GM18870 (cell line): ENCODE results near the gene SMTN.

Experiments used
- ATAC-seq: cut with Tn5 transposase; IDR thresholded peaks from one replicate; pipeline ENCODE4 v1.9.1; 2021; ENCODE audit warnings: moderate library complexity; ENCODE audit not compliant: unreplicated experiment

Gene SMTN

DNA sequence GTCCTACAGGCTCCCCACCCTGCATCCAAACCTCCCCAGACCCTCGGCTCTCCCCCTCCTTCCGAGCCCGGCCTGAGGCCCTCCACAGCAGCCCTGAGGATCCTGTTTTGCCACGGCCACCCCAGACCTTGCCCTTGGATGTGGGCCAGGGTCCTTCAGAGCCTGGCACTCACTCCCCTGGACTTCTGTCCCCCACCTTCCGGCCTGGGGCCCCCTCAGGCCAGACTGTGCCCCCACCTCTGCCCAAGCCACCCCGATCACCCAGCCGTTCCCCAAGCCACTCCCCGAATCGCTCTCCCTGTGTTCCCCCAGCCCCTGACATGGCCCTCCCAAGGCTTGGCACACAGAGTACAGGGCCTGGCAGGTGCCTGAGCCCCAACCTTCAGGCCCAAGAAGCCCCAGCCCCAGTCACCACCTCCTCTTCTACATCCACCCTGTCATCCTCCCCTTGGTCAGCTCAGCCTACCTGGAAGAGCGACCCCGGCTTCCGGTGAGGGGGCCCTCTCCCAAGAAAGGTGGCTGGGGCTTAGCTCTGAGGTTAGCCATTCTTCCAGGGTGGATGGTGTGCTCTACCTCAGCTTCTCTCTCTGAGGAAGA is 44.5 kb downstream of the SMTN start:
- no peak for ATAC-seq

DNA sequence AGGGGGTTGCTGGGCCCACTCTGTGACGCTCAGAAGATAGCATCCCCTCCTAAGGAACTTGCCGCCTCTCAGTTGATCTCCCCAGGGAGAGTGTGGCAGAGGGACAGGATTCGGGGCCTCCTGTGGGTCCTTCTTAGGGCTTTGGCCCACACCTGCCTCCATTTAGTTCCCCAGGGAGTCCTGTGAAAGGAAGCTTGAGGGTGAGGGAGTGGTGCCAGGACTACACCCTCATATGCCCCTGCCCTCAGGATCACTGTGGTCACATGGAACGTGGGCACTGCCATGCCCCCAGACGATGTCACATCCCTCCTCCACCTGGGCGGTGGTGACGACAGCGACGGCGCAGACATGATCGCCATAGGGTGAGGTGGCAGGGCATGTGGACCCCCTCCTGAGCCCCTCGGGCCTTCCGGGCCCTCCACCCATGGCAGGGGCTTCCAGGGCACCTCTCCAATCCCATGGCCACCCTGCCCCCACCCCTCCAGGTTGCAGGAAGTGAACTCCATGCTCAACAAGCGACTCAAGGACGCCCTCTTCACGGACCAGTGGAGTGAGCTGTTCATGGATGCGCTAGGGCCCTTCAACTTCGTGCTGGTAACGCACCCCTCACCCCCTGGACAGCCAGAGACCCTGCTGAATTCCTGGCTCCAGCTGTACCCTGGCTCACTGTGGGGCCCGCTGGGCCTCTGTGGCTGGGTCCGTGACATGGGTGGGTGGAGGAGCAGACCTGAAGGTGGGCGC is 45.2 kb downstream of the SMTN start:
- ATAC-seq = no peak

DNA sequence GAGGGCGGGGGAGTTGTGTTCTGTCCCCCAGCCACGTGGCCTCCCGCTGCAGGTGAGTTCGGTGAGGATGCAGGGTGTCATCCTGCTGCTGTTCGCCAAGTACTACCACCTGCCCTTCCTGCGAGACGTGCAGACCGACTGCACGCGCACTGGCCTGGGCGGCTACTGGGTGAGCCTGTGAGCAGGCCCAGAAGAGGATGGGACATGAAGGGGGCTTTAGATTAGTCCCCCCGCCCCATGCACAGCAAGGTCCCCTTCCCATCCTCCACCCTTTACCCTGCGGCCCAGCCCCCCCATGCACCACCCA is 45.7 kb downstream of the SMTN start:
- ATAC-seq = no peak

DNA sequence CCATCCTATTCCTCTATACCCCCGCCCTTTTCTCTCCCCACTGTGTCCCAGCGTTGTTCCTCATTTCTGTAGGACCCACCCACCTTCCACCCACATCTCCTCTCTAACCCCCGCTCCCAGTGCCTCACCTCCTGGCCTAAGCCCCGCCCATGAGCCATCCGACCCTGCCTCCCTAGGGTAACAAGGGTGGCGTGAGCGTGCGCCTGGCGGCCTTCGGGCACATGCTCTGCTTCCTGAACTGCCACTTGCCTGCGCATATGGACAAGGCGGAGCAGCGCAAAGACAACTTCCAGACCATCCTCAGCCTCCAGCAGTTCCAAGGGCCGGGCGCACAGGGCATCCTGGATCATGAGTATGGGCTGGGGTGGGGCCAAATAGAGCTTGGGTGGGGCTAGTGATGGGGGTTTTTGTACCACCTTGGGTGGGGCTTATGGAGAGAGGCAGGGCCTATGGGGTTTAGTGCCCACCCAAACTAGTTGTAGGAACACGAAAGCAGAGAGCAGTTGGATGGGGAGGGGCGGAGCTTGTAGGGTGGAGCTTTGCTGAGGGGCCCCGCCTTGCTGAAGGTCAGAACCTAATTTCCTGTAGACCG is 46.2 kb downstream of the SMTN start:
- ATAC-seq = no peak

DNA sequence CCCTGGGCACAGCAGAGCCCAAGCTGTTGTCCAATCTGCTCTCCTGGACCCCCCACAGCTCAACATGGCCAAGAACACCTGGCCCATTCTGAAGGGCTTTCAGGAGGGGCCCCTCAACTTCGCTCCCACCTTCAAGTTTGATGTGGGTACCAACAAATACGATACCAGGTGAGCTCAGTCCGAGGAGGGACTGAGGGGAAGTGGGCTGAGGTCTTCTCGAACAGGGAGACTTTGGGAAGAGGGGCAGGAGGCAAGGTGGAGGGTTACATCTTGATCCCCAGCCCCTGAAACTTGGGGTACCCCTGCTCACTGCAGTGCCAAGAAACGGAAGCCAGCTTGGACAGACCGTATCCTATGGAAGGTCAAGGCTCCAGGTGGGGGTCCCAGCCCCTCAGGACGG is 47.0 kb downstream of the SMTN start:
- no peak for ATAC-seq

DNA sequence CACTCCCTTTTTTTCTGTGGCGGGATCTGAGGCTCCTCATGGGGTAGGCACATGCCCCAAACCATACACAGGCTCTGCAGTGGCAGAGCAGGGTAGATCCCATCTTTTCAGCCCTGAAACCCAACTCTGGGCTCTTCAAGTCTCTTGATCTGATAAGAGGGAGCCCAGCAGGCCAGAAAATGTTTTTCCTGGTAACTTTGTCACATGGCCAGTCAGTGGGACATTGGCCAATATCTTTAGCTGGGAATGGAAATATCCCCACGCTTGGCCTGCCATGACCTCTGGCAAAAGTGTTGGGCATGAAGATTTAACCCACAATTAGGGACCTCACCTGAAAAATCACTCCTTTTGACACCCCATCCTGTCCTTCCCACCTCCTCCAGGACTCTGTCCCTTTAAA is 49.8 kb downstream of the SMTN start:
- no peak for ATAC-seq

DNA sequence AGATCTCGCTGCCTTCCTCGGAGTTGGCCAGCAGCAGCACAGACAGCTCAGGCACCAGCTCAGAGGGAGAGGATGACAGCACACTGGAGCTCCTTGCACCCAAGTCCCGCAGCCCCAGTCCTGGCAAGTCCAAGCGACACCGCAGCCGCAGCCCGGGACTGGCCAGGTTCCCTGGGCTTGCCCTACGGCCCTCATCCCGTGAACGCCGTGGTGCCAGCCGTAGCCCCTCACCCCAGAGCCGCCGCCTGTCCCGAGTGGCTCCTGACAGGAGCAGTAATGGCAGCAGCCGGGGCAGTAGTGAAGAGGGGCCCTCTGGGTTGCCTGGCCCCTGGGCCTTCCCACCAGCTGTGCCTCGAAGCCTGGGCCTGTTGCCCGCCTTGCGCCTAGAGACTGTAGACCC is 52.8 kb downstream of the SMTN start:
- no peak for ATAC-seq

DNA sequence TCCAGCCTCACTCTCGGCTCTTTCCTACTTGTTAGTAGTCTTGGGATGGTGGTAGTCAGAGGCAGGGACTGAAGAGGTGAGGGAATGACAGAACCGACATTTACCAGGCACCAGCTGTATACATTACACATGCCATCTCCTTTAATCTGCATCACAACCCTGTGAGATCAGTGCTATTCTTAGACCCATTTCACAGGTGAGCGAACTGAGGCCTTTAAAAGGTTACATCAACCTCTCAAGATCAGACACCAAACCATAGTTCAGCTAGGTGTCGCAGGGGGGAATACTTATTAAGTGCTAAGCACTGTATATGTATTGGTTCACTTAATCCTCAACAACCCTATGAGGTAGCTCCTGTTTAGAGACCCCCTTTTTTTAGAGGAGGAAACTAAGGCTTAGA is 53.6 kb downstream of the SMTN start:
- ATAC-seq = no peak

DNA sequence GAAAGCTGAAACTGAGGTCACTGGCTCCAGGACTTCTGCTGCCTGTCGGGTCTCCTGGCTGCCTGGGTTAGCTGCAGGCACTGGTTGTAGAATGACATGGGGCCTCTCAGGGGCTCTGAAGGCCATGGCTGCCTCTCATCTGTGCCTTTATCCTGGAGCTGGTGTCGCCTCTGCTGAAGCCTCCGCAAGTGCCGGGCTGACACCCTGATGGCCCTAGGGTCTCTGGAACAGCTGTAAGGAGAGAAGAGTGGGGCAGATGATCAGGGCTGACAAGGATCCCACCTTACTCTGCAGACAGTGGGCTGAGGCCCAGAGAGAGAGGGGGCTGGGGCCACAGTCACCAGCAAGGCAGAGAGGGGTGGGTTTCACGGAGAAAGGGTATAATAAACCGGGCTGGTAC is 54.6 kb downstream of the SMTN start:
- no peak for ATAC-seq

DNA sequence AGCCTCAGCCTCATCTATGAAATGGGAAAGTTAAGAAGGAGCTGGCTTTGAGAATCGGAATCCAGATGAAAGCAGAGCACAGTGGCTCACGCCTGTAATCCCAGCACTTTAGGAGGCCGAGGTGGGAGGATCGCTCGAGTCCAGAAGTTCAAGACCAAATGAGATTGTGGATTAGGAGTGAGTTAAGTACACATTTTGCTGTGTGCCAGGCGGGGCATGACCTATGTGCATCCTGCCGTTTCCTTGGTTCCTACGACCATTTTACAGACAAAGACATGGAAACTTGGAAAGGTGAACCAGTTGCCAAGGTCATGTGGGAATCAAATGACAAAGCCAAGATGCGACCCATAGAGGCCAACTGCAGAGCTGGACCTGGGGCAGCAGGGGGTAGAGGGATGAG is 55.0 kb downstream of the SMTN start:
- ATAC-seq = no peak

DNA sequence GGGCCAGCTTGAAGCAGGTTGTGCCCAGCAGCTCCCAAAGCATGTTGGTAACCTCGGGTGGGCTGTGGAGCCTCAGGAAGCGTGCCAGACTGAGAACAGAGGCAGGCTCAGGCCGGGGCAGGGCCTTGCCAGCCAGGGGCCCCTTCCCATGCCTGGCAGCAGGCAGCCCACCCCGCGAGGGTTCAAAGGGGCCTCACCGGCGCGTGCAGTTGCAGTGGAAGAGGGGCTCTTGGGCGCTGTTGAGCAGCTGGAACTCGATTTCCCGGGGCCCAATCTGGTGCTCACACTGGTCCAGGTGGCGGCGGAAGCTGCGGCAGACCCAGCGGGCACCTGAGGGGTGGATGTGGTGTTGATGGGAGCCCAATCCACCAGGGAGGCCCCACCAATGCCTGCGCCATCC is 55.6 kb downstream of the SMTN start:
- ATAC-seq = no peak

DNA sequence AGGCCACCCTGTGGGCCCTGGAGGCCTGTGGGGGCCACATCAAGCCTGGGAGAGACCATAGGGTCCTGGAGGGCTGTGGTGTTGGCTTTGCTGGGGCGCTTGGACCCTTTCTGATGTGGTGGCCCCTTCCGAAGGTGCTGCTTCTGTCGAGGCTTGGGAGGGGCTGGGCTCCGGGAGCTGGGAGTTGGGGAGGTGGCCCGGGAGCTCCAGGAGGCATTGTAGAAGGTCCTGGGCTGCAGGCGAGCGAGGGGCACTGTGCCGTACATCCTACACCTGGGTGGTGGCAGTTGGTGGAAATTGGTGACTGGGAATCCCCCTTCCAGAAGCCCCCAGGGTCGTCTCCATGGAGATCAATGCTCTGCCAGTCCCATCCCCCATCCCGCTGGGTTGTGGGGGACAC is 56.6 kb downstream of the SMTN start:
- ATAC-seq = no peak

DNA sequence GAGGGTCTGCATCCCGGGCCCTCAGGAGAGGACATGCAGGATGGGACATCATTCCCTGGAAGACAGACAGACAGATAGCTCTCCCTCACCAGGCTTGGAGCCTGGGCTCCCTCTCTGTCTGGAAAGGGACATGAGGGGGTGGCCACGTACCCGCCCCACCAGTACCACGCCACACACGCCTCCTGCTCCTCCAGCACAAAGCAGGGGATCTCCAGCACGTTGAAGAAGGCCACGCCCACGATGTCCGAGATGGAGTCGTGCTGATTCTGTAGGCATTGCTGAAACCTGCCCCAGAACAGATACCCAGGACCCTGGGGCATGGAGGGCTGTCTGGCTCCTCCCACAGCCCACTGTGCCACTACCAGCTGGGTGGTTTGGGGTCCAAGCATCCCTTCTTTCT is 57.0 kb downstream of the SMTN start:
- no peak for ATAC-seq

DNA sequence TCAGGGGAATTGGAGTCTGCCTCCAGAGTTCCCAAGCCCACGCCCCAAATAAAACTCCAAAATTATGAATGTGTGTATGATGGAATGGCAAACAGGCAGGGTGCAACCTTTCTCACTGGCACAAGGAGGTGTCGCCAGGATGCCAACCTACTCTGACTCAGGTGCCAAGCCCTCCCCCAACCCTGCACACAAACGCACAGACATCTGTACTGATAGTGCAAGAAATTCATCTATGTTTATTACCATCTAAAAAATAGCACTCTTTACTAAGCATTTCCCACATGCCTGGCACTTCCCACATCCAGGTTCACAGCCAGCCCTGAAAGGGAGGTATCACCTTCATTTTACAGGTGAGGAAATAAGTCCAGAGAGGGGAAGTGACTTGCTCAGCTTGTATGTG is 57.9 kb downstream of the SMTN start:
- ATAC-seq = no peak

DNA sequence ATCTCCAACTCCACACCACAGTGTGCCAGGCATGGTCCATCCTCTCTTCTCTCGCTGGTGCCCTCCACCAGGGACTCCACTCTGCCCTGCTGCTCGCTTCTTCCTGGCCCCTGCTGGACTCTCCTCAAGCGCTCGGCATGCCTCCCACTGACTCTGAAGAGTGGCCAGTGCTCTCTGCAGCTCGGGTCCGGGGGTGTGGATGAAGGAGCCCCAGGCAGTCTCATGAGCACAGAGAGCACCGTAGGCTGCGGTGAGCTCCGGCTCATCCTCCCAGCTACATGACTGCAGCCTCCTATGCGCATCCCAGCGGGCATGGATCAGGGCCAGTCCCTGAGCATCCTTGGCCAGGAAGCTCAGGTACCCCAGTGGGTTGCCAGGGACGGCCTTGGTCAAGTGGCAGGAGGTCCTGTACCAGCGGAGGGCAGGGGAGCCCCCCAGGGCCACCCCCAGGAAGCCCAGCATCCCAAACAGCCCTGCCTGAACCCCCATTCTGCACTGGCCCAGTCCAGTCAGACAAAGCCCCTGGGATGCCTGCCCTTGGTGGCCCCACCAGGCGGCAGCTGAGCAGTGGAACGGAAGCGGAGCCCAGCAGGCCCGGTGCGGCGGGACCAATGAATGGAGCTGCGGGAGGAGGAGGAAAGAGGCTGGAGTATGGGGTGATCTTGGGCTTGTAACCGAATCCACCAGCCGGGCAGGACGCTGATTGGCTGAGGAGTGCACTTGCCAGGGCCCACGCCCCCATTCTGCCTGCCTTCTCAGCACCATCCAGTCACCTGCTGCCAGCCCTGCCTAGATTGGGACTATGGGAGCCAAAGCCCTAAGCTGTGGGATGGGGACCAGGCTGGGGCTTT is 59.0 kb downstream of the SMTN start, which contains the start of gene PLA2G3:
Gene PLA2G3, minus strand, starts transcription at position 643 of the 851 bp plus-strand sequence. Its CDS starts 154 bp downstream, at position 489.
- no peak for ATAC-seq

DNA sequence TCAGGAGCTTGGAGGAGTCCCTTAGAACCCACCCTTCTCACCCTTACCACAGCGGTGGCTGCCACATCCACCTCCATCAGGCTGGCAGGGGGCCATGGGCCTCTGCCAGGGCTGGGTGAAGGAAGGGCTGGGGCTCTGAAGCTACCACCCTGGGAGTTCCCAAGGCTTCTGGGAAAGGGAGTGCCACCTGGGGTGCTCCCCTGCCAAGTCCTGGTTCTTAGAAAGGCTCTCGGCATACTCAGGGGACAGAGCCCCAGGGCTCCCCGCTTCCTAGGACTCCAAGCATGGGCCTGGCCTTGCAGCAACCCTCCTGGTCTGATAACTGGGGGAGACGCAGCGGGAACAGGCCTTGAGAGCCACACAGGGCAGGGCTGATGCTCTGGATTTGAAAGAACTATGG is 59.6 kb downstream of the SMTN start:
- ATAC-seq = no peak

DNA sequence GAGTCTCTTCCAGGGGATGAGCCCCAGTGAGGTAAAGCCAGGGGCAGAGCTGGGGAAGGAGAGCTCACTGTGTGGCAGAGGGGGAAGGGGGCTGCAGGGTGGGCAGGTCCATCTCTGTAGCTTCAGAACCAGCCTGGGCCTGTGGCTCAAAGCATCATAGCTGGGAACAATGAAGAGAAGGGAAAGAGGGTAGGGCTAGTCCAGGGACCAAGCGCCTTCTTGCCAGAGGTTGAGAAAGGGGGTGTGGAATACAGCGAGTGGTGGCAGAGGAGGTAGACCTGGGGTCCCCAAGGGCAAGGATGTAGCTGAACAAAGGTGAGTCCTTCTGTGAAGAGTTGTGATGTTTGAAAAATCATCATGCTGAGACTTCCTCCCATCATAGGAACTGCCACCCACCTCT is 60.4 kb downstream of the SMTN start:
- ATAC-seq = no peak

DNA sequence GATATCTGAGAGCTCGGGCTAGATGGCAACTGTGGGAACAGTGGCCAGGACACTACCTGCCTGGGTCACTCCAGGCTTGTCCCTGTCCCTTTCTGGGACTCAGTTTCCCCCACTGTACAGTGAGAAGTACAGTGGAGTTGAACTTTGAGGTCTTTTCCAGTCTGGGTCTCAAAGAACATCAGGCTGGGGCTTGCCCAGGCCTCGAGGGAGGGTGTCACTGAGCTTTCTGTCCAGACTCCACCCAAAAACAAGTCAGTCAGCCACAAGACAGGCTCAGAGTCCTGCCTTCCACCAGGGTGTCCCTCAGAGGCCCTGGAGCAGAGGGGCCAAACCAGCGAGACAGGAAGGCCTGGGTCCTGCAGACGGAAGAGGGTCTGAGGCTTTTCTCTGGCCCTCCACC is 61.2 kb downstream of the SMTN start:
- no peak for ATAC-seq

DNA sequence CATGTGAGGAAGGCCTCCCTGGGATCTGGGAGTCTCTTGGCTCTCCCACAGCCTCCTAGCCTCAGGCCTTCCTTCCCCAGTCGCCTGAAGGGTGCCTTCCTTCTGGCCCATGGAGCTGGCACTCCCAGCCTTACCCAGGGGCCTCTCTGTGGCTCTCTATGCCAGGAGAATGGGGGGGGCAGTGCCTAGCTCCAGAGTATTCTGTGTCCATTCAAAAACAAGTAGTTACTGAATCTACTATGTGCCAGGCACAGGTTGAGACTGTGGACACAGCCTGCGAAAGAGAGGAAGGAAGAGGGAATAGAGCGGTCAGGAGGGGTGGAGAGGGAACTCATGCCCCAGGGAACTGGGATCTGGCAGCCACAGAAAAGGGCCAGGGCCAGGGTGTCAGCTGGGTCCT is 61.9 kb downstream of the SMTN start:
- ATAC-seq = no peak

DNA sequence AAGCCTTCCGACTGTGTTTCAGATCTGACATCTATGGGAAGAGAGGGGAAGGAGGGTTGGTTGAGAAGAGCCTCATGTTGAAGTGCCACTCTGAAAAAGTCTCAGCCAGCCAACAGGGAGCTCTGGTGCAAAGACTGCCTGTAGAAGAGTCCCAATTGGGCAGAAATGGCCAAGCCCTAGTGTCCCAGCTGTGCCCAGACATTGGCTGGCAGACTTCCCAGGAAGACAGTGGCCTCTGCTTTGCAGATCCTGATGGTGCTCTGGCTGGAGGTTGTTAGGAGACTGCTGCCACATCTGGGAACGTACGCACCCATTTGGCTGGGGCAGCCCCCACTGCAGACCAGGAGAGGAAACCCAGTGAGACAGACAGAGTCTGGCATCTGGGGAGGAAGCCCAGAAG is 62.4 kb downstream of the SMTN start:
- no peak for ATAC-seq

DNA sequence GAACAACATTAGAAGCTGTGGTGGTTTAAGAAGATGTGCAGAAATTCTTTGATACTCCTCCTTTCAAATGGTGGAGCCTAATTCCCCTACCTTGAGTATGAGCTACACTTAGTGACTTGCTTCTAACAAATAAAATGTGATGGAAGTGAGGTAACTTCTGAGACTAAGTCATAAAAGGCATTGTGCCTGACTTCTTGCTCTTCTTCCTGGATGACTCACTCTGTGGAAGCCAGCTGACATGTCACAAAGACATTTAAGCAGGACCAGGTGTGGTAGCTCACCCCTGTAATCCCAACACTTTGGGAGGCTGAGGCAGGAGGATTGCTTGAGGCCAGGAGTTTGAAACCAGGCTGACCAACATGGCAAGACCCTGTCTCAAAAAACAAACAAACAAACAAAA is 63.1 kb downstream of the SMTN start:
- ATAC-seq = no peak

DNA sequence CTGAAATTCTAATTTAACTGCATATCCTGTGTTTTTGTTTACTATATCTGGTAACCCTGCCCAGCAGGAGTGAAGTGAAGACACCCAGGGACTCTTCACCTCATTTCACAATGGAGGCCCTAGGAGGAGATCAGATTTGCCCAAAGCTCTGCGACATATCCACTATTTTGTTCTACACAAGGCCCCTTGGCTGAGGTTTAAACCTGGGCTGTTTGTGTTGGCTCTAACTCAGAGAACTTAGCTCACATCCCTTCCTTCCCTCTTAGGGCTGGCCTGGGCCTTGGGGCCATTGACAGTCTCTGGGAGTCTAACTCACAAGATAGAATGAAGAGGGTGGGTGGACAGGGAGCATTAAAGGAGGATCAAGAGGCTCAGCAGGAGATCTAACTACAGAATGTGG is 67.4 kb downstream of the SMTN start:
- no peak for ATAC-seq
